Measurements from ENCODE around the gene SLC45A1.

Gene SLC45A1

GRCh38 chr1:8384577-8384976, 66.7 kb downstream of the SLC45A1 start:
- no peak for DNase-seq (ENCODE audit: low spot score)

GRCh38 chr1:8386247-8386646, 68.3 kb downstream of the SLC45A1 start:
- no peak for DNase-seq (ENCODE audit: low spot score)

DNA sequence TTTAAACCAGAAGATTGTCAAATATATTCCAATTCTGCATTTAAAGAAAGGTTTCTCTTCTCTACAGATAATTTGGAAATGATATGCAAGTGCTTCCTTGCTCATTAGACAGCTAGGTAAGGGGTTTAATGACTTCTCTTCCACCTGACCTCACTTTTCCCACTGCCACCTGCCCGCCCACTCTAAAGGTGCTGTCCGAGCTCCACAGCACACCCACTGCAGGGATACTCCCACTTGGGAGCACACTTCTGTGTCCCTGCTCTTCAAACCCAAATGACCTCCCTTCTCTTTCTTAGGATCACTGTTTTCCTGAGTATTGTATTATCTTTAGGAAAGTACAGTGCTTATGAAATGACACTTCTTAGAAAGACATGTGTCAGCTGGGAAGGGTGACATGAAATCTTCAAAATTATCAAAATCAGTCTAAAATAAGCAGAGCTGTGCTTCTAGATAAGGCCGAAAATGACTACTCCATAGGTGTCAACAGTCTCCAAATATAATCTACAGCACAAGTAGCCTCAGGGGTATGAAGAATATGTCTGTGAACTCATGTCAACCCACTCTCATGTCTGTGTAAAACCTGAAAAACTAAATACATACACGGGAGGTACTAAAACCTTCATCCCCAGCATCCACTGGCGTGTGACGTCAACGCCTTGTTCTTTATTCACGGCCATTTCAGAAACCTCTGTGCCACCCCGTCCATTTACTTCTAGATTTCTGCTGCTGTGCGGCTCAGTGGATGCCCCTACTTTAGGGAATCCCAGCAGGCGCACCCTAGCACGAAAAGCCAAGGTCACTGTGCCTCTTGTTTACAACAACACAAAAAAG, 71.0 kb downstream of the SLC45A1 start:
- DNase-seq (ENCODE audit: low spot score): no peak

DNA sequence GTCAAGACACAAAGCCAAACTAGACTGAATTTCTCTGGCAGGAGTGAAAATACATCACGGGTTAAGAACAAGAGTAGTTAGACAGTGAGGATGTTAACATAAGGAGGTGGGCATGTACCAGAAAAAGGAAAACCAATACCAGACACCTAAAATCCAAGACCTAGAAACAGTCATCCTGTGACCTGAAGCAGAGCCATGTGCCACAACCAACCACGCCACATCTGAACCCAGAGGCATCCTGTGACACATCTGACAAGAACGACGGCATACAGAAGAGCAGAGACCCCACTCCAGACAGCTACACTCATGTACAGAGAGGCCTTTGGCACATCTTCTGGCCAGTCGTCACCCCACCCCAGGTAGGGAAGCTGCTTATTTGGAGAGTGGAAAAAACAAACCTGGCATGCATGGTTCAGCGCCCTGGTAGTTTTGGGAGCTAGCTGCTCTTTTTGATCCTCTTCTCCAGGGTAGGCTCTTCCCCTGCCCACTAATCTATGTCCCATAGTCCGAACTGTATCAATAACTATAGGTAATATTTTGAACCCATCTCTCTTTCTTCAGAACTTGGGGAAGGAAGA, 72.1 kb downstream of the SLC45A1 start:
- DNase-seq (ENCODE audit: low spot score): no peak

DNA sequence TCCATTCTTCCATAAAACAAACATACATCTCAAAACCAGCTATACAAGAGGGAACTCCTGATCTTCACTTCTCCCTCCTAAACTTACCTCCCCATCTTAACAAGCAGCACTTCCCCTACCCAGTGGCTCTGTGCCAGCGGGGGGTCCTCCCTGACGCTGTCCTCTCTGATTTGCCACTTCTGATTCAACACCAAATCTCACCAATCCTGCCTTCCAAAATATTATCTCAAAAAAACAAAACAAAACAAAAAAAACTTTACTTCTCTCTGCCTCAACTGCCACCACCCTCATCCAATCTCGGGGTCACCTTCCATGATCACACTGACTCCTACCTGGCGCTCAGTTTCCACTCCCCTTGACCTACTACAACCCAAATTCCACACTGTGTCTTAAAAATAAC, 72.8 kb downstream of the SLC45A1 start:
- DNase-seq (ENCODE audit: low spot score): no peak

DNA sequence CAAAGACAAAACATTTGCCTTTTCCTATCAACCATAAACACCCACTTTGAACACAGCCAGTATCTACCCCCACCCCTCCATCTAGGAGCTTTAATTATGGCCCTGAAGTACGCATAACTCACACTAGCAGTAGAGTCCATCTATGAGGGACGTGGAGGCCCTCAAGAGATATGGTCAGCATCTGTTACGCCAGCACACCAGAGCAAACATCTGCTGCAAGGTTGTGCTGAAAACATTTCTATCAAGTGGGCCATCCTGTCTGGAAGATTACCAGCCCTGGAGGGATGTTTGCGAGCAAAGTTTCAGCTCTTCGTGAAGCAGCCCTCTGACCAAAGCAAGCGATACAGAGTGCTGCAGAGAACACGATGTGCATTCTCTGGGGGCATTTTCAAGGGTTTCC, 74.6 kb downstream of the SLC45A1 start:
- no peak for DNase-seq (ENCODE audit: low spot score)

All from AG20443 (cell line).